ENCODE results near the gene JAM2.
"Not testable (repeated sequence)": the region's sequence is repeated elsewhere in the genome, so short reads cannot be mapped to it uniquely, and the experiment has no call there.

JAM2 gene

GRCh38 chr21:25640202-25640942 is 1.3 kb downstream of the JAM2 start:
- no peak for DNase-seq (ENCODE audit: low read depth)
- H3K4me3 ChIP-seq (ENCODE audit: low read depth, low read length): peak overlapping the region; percentile 72

GRCh38 chr21:25640943-25641292 is 1.9 kb downstream of the JAM2 start:
- no peak overlapping the region for H3K4me3 ChIP-seq (ENCODE audit: low read depth, low read length)
- no peak for DNase-seq (ENCODE audit: low read depth)

GRCh38 chr21:25643486-25643885 is 4.4 kb downstream of the JAM2 start:
- DNase-seq (ENCODE audit: low read depth): no peak
- no peak overlapping the region for H3K4me3 ChIP-seq (ENCODE audit: low read depth, low read length)

GRCh38 chr21:25646474-25646873 is 7.4 kb downstream of the JAM2 start:
- DNase-seq (ENCODE audit: low read depth): no peak
- H3K4me3 ChIP-seq (ENCODE audit: low read depth, low read length): no peak overlapping the region

GRCh38 chr21:25647647-25648046 is 8.6 kb downstream of the JAM2 start:
- no peak overlapping the region for H3K4me3 ChIP-seq (ENCODE audit: low read depth, low read length)

GRCh38 chr21:25649146-25649545 is 10.1 kb downstream of the JAM2 start:
- H3K4me3 ChIP-seq (ENCODE audit: low read depth, low read length): no peak overlapping the region
- DNase-seq (ENCODE audit: low read depth): no peak

More at GRCh38 chr21:25647647-25648046, 8.6 kb downstream of the JAM2 start:
- no peak for DNase-seq (ENCODE audit: low read depth)

GRCh38 chr21:25656412-25656811 is 17.4 kb downstream of the JAM2 start:
- no peak overlapping the region for H3K4me3 ChIP-seq (ENCODE audit: low read depth, low read length)
- no peak for DNase-seq (ENCODE audit: low read depth)

- DNase-seq (ENCODE audit: low read depth): no peak
- no peak overlapping the region for H3K4me3 ChIP-seq (ENCODE audit: low read depth, low read length)
These were observed 18.1 kb downstream of the JAM2 start for GRCh38 chr21:25657140-25657539.

GRCh38 chr21:25658427-25659035 is 19.5 kb downstream of the JAM2 start:
- DNase-seq (ENCODE audit: low read depth): no peak

GRCh38 chr21:25660233-25660632 is 21.2 kb downstream of the JAM2 start:
- no peak overlapping the region for H3K4me3 ChIP-seq (ENCODE audit: low read depth, low read length)
- no peak for DNase-seq (ENCODE audit: low read depth)

More at GRCh38 chr21:25658427-25659035, 19.5 kb downstream of the JAM2 start:
- H3K4me3 ChIP-seq (ENCODE audit: low read depth, low read length): no peak overlapping the region

- no peak for DNase-seq (ENCODE audit: low read depth)
- no peak overlapping the region for H3K4me3 ChIP-seq (ENCODE audit: low read depth, low read length)
These were observed 25.5 kb downstream of the JAM2 start for GRCh38 chr21:25664491-25664931.

- no peak overlapping the region for H3K4me3 ChIP-seq (ENCODE audit: low read depth, low read length)
These were observed 31.7 kb downstream of the JAM2 start for GRCh38 chr21:25670726-25671125.

GRCh38 chr21:25676451-25676850 is 37.4 kb downstream of the JAM2 start:
- no peak overlapping the region for H3K4me3 ChIP-seq (ENCODE audit: low read depth, low read length)
- no peak for DNase-seq (ENCODE audit: low read depth)

More at GRCh38 chr21:25670726-25671125, 31.7 kb downstream of the JAM2 start:
- DNase-seq (ENCODE audit: low read depth): peak; percentile 6

GRCh38 chr21:25682382-25682781 is 43.3 kb downstream of the JAM2 start:
- H3K4me3 ChIP-seq (ENCODE audit: low read depth, low read length): no peak overlapping the region
- no peak for DNase-seq (ENCODE audit: low read depth)

- DNase-seq (ENCODE audit: low read depth): no peak
These were observed 48.7 kb downstream of the JAM2 start for GRCh38 chr21:25687787-25688186.

GRCh38 chr21:25688275-25689155 is 49.5 kb downstream of the JAM2 start:
- DNase-seq (ENCODE audit: low read depth): no peak
- no peak overlapping the region for H3K4me3 ChIP-seq (ENCODE audit: low read depth, low read length)

More at GRCh38 chr21:25687787-25688186, 48.7 kb downstream of the JAM2 start:
- H3K4me3 ChIP-seq (ENCODE audit: low read depth, low read length): no peak overlapping the region

- H3K4me3 ChIP-seq (ENCODE audit: low read depth, low read length): no peak overlapping the region
- no peak for DNase-seq (ENCODE audit: low read depth)
These were observed 50.2 kb downstream of the JAM2 start for GRCh38 chr21:25689226-25689625.

- H3K4me3 ChIP-seq (ENCODE audit: low read depth, low read length): no peak overlapping the region
- DNase-seq (ENCODE audit: low read depth): no peak
These were observed 52.9 kb downstream of the JAM2 start for GRCh38 chr21:25691976-25692375.

GRCh38 chr21:25695461-25695860 is 56.4 kb downstream of the JAM2 start:
- DNase-seq (ENCODE audit: low read depth); H3K4me3 ChIP-seq (ENCODE audit: low read depth, low read length): not testable (repeated sequence)

GRCh38 chr21:25700741-25701140 is 61.7 kb downstream of the JAM2 start:
- no peak for DNase-seq (ENCODE audit: low read depth)

More at GRCh38 chr21:25700741-25701140, 61.7 kb downstream of the JAM2 start:
- H3K4me3 ChIP-seq (ENCODE audit: low read depth, low read length): no peak overlapping the region
